ENCODE results near the gene SARNP.
A peak's percentile ranks its signal among the peaks of the same experiment; 100 is the strongest.

The SARNP gene

DNA sequence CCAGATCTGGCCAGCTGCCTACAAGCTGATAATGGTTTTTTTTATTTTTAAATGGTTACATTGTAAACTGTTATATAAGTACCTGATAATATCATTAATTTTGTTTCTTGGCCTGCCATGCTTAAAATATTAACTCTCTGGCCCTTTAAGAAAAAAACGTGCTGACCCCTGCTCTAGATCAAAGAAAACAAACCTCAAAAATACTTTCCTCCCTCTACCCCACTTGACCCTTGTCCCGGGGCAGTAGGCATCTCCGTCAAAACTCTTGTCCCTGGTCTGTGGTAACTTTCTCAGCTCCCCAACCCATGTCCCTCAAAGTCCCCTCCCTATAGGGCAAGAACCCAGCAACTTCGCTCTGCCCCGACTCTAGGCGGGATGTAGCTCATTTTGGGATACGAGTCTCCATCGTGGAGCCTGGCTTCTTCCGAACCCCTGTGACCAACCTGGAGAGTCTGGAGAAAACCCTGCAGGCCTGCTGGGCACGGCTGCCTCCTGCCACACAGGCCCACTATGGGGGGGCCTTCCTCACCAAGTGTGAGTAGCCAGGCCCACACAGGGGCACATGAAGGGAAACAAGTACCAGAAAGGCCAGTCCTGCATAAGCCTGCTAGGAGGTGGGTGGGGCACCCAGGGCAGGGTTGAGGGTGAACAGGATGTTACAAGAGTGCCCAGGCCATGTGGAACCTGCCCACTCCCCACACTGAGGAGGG, 93.9 kb downstream of the SARNP start:
- DNase-seq: no peak

DNA sequence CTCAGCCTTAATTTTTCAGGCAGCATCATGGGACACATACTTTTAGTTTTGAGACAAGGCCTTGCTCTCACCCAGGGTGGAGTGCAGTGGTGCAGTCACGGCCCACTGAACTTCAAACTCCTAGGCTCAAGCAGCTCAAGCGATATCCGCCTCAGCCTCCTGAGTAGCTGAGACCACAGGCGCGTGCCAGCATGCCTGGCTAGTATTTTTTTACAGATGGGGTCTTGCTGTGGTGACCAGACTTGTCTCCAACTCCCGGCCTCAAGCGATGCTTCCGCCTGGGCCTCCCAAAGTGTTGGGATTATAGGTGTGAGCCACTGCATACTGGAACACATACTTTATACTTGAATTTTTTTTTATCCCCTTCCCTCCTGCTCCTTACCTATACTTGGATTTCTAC, 94.6 kb downstream of the SARNP start:
- no peak for DNase-seq

DNA sequence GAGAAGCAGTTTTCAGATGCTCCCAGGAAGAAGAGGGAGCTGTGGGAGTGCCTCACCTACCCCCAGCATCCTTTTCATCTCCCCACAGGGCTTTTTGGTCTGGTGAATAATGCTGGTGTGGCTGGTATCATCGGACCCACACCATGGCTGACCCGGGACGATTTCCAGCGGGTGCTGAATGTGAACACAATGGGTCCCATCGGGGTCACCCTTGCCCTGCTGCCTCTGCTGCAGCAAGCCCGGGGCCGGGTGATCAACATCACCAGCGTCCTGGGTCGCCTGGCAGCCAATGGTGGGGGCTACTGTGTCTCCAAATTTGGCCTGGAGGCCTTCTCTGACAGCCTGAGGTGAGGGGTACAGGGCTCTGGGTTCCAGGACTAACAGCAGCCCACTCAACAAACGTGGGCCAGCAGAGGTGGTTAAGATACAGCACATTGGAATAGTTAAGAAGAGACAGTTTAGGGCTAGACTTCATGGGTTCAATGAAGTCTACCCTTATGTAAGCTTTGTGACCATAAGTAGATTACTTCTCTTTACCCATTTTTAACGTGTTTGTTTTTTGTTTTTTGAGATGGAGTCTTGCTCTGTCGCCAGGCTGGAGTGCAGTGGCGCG, 95.8 kb downstream of the SARNP start:
- no peak for DNase-seq

DNA sequence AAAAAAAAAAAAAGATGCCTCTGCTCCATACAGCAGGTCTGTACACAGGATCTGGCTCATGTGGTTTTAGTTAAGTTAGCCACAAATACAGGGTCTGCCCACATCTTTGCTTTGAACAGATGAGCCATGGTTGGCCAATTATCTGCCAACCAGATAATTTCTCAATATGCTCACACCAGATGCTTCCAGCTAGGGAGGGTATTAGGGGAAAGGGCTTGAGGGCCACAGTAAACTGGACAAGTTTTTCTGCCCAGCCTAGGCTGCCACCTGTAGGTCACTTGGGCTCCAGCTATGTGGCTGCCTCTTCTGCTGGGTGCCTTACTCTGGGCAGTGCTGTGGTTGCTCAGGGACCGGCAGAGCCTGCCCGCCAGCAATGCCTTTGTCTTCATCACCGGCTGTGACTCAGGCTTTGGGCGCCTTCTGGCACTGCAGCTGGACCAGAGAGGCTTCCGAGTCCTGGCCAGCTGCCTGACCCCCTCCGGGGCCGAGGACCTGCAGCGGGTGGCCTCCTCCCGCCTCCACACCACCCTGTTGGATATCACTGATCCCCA, 96.6 kb downstream of the SARNP start:
- DNase-seq: no peak

DNA sequence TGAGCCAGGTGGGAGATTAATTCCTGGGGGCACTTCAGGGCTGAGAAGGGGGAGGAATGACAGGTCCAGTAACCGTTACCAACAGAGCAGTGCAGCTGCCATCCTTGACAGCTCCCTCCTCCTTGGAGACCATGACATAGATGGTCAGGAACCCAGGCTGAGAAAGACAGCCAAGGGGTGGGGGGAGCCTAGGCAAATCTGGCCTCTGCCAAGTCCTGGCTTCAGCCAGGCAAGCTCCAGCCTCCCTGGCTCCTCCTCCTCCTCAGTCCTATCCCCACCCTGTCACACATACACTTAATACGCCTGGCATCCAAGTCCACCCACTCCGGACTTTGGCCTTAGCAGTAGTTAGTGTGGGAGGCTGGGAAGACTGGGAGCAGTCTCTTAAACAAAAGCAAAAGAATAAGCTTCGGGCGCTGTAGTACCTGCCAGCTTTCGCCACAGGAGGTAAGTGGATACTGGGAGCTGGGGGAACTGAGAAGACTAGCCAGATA, 97.4 kb downstream of the SARNP start, which contains the start of gene RDH5:
Gene RDH5 (plus strand): TSS at position 323 of the 494 bp plus-strand sequence. CDS start 792 bp downstream, outside the sequence.
- DNase-seq: no peak

DNA sequence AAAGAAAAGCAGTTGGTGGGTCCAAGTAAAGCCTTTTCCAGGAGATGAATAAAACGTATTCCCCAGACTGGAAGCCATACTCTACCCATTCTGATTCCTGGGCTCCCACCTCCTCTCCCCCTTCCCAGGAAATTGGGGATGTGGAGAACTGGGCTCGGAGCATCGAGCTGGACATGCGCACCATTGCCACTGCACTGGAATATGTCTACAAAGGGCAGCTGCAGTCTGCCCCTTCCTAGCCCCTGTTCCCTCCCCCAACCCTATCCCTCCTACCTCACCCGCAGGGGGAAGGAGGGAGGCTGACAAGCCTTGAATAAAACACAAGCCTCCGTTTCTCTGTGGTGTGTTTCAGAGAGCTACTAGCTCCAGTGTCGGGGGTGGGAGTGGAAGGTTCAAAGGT, 98.2 kb downstream of the SARNP start:
- no peak for DNase-seq

DNA sequence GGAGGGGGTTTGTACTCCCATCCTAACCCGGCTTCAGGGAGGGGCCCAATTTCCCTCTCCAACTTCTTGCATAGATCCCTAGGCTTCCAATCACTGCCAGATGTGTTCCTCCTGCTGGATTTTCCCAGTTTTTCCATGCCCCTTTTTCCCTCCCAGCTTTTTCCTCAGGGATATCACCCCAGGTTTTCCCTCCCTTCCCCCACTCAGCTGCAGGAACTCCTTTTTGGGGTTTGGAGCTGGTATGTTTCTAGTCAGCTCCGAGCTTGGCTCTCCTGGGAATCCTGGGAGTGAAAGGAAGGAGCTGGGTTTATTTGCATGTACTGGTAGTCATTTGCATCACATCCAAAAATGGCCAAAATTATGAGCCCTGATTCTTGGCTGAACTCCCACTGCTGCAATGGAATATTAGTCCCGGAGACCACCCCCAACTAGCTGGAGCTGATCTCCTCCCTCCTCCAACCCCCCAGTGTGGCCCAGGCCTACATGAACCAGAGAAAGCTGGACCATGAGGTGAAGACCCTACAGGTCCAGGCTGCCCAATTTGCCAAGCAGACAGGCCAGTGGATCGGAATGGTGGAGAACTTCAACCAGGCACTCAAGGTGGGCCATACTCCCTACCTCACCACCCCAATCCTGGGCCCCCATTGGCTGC, 98.8 kb downstream of the SARNP start:
- no peak for DNase-seq

DNA sequence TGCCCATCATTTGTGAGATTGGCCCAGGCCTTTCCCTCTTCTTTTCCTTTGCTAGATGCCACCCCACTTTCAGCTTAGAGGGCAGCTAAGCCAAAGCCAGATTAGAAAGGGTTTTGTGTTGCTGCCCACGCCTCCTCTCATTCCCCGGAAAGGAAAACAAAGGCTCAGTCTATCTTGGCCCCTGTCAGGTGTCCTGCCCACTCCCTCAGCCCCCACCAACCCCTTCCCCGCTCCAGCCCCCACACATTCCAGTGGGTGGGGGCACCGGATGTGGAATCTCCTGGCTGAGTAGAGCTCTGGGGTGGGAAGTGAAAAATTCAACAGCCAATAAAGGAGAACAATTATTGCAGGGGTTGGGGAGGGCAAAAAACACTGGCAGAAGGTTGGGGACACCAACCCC, 99.5 kb downstream of the SARNP start:
- no peak for DNase-seq

DNA sequence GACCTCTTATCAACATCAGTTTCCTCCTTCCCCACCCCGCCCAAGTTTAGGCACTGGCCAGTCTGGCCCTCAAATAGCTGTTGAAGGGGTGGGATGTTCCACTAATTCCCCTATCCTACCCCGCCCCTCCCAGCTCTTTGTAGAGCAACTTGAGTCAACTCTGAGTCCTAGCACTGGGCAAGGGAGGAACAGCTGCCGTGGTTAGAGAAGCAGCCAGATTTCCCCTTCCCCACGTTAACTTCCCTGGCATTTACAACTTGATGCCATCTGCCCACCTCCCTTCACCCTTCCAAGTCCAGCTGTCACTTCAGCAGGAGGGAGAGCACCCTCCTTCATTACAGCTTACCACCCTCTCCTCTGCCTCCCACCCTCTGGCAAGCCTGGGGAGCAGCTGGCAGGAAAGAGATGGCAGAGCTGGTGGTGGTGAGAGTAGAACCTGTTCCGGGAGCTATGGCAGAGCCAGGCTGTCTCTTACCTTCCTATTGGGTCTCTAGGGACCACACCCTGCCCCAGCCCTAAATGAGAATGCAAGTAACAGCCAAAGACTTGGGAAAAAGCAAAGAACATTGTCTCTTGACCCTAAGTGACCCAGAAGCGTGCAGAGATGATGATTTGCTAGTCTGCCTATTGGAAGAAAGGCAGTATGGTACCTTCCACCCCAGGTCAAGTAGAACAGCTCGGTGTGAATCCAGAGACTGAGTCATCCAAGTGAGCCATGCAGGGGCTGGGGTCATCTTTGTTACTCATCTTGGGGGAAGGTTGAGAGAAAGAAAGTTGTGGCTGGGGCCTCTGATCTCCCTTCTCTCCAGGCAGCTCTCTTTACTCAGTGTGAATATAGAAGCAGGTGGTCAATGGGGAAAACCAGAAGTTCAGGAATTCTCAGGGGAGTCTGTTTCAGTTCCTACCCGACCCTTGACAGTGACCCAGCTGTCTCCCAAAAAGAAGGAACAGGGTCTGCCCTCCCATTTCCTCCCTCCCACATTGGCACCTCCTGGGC, 100.2 kb downstream of the SARNP start:
- no peak for DNase-seq

DNA sequence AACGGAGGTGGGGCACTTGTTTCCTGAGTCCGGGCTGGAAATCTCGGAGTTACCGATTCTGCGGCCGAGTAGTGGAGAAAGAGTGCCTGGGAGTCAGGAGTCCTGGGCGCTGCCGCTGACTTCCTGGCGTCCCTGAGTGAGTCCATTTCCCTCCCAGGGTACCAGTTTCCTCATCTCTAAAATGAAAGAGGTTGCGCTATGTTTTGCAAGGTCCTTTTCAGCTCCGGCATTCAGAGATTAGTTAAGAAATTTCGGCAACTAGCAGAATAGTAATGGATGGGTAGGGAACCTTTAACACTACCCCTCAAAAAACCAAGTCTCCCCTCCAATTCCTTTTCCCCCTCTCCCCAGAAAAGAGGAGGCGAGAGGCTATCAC, 101.0 kb downstream of the SARNP start:
- no peak for DNase-seq

DNA sequence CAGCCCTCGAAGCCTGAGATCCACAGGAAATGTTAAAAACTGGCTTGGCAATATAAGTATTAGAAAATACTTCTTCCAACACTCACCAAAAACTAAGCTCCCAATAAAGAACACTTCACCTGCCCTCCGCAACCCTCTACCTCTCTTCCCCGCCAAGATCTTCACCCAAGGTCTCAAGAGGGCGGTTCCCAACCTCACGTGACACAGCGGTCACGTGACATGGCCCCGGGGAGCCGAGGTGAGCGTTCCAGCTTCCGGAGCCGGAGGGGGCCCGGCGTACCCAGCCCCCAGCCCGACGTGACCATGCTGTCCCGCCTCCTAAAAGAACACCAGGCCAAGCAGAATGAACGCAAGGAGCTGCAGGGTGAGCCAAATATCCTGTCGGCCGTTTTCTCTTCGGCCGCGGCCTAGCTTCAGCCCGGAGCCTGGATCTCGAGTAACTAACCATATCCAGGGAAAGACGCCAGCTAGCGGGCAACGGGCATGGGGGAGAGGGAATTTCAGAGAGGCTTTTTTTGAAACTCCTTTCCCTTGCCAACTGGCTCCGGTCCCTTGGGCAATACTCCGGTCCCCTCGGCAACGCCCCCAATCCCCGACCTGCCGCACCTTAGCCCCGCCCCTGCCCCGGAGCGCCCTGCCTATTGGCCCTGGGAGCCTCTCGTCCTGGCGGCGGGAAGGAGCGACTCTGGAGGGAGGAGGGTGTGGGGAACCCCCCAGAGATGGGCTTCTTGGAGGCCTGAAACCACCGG, 101.5 kb downstream of the SARNP start, which contains the start of gene BLOC1S1:
Gene BLOC1S1 (plus strand): TSS at position 214 of the 749 bp plus-strand sequence. CDS start 6 bp downstream, at position 220.
- DNase-seq: peak; percentile 91

DNA sequence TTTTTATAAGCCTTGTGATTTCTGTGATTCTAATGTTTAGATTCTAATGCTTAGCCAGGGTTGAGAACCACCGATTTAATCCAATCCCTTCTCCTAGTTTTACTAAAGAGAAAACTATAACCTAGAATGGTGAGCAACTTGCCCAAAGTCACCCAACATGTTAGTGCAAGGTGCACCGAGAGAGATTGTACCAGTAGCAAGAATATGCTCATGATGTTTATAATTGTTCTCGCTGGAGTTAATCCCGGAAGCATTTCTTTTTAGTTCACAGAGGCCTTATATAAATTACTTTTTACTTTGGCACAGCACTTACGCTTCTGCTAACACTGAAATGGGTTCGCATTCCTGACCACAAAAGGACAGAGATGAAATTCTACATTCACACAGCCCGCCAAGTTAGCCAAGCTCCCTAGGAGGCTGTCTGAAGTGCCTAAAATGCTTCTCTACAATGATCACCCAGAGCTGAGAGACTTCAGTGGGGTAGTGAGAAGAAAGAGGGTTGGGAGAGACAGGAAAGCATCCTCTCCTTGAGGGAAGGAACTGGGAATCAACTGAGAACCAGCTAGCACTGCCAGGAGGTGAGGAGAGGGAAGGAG, 102.3 kb downstream of the SARNP start:
- DNase-seq: no peak

DNA sequence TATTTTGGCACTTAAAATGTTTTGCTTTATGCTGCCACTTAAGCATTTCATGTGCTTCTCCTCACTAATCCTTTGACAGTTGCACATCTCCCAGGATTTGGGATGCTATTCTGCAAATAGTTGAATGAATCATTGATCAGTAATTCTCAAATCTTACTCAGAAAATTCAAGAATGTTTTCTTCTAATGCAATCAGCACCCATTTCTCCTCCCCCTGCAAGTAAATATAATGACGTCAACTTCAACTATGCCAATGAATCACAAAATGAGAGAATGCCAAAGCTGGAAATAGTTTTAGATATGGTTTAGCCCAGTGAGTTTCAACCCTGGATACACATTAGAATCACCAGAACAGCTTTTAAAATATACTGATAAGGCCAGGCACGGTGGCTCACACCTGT, 103.8 kb downstream of the SARNP start:
- no peak for DNase-seq

DNA sequence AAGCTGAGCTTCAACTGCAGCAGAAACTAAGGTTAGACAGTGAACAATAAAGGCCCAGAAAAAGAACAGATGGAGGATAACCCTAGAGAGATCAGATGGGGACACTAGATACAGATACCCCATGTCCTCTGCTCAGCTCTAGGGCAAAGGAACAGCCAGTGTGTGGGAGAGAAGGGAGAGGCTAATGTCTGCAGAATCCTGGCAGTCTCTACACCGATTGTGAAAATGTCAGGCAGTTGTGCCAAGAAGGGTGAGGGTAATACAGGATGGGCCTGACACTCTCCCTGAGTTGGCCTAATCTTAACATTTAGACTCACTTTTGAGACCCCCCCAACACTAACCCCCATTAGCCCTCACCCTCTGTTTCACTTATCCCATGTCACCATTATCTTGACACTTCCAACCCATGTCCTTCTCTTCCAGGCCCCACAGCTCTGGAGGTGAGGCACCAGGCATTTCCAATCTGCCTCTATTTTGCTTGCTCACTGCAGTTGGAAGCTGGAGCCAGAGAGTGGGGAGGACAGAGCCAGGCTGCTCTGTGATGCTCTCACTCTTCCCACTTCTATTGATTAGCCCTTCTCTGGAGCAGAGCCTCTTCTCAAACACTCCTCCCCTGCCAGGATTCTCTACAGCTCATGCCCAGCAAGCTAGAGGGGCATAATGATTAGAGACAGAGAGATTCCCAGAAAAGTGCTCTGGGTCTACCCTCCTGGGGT, 104.7 kb downstream of the SARNP start:
- DNase-seq: no peak

DNA sequence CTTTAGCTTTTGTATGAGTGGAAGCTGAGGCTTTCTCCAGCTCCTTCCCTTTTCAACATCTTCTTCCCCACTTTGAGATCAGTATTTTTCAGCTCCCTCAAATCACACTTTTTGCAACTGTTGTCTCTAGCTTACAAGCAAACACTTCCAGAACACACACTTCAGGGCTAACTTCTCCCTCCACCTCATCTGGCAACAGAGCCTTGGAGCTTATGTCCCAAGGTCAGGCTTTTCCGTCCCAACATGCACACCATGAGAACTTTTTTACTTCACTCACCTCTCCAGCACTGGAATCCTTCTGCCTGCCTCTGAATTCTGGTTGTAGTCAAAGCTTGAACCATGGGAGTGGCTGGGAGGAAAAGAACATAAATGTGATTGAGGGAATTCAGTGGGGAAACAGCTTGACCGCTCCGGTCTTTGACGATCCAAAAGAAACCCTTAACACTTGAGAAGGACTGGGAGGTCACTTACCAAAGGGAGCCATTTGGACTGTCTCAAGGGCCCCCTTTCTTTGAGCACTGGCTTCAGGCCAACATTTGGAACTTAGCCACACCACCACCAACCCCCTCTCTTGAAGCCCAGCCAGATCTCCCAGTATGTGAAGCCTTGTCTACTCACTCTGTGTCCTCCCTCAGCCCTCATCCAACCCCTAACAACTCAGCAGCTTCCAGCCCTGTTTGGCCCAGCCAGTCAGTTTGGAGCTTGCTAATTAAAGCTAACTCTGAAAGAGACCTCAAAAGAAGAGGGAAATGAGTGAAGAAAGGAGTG, 105.6 kb downstream of the SARNP start:
- no peak for DNase-seq

DNA sequence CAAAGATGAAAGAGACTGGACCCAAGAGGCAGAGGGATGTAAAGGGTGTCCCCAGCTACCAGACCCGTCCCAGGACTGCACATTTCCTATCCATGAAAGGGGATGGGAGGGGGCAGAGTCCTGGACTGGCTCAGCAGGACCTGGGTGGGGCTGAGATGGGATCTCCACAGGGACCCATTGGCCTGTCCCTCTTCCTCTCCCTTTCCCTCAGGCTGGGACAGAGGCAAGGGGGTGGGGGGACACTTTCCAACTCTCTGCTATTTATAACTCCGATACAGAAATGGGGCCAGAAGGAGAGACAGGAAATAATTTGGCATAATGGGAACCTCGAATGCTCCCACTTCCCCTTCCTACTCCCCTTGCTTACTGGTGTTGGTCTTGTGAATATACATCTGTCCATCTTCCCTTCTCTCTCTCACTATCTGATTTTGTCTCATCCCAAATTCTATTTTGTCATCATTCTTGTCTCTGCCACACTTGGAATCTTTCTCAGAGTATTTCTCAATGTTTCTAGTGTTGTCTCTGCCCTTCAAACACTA, 108.8 kb downstream of the SARNP start:
- DNase-seq: no peak

DNA sequence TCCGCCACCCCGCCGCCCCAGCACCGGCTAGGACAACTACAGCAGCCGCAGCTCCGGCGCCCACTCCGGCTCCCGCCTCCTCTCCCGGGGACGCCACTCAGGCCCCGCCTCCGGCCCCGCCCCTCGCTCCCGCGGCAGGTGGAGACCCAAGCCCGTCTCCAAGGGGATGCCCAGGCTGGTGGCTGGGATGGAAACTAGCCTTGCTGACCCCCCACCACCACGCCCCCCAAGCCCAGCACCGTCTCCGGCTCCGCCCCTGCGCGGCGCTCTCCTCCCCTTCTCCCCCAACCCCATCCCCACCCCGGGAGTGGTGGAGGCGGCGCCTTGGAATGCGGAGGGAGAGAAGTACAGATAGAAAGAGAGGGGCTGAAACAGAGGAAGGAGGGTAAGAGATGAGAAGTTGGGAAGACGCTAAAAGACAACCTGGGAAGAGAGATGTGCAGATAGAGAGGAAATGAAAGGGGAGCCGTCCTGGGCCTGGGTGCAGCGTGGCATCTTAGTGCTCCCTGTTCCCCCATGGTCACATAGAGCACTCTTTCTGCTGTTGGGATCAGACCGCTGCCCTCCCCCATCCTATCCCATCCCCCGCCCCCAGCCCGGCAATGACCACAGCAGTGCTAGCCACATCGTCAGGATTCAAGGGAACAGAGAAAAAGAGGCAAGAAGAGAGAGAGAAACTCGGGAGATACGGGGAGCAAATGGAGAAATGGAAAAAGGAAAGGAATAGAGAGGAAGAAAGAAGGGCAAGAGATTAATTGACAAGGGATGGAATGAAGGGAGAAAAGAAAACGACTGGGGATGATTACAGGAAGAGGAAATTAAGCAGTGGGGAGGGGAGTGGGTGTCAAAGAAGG, 109.5 kb downstream of the SARNP start, which contains the start of gene ITGA7:
Gene ITGA7 (minus strand): TSS at position 64 of the 854 bp plus-strand sequence. CDS start 222 bp downstream, outside the sequence.
- peak; percentile 66 to 70 for DNase-seq
